Tibial nerve (tissue), 4 donors: ENCODE data around the gene SEC24A.
"Not testable (repeated sequence)": the region's sequence is repeated elsewhere in the genome, so short reads cannot be mapped to it uniquely, and the experiment has no call there.

Experiments used
- EP300 ChIP-seq, 2 donors: sonication (generic); formaldehyde crosslinking; IDR thresholded peaks; one replicate each; pipeline ENCODE4 v1.6.1; 2017; ENCODE audit warnings: antibody characterized with exemption in 2 of 2, mild to moderate bottlenecking in 1 of 2
- POLR2A ChIP-seq, 2 donors: fragments of 450-650 bp; IDR thresholded peaks; one replicate each; pipeline ENCODE4 v1.6.1; 2017; ENCODE audit warnings: antibody characterized with exemption in 2 of 2, mild to moderate bottlenecking in 2 of 2, moderate library complexity in 2 of 2
- TF ChIP-seq, protein P1 (sequence below), 5 experiments: fragments of 200-600 bp in 3 of 5; fragments of 450-650 bp in 2 of 5; sonication (generic) in 3 of 5; IDR thresholded peaks; one replicate each; pipeline ENCODE4 v1.5.1; 2016 to 2019; ENCODE audit warnings: antibody characterized with exemption in 5 of 5, mild to moderate bottlenecking in 3 of 5, moderate library complexity in 2 of 5

- TF ChIP-seq, protein P1, sequence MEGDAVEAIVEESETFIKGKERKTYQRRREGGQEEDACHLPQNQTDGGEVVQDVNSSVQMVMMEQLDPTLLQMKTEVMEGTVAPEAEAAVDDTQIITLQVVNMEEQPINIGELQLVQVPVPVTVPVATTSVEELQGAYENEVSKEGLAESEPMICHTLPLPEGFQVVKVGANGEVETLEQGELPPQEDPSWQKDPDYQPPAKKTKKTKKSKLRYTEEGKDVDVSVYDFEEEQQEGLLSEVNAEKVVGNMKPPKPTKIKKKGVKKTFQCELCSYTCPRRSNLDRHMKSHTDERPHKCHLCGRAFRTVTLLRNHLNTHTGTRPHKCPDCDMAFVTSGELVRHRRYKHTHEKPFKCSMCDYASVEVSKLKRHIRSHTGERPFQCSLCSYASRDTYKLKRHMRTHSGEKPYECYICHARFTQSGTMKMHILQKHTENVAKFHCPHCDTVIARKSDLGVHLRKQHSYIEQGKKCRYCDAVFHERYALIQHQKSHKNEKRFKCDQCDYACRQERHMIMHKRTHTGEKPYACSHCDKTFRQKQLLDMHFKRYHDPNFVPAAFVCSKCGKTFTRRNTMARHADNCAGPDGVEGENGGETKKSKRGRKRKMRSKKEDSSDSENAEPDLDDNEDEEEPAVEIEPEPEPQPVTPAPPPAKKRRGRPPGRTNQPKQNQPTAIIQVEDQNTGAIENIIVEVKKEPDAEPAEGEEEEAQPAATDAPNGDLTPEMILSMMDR (IDR thresholded peaks at IDR 0.05) = not testable (repeated sequence)
- not testable (repeated sequence) for TF ChIP-seq POLR2A, EP300 (IDR thresholded peaks at IDR 0.05)
These were observed 2.1 kb downstream of the SEC24A start for GRCh38 chr5:134650660-134651059.
